GM12801 (cell line): ENCODE results near the gene FAM120A.

Experiments used
- CTCF ChIP-seq: IDR thresholded peaks from one replicate; pipeline ENCODE4 v1.5.1; 2011; ENCODE audit warnings: control low read depth; ENCODE audit not compliant: insufficient read length; ENCODE audit errors: extremely low read depth

FAM120A gene

GRCh38 chr9:93483497-93483896, 32.0 kb downstream of the FAM120A start:
- no peak for TF ChIP-seq CTCF

- no peak for TF ChIP-seq CTCF
Observed at GRCh38 chr9:93486268-93486667, 34.8 kb downstream of the FAM120A start.

- TF ChIP-seq CTCF: no peak
Observed at GRCh38 chr9:93488244-93488643, 36.8 kb downstream of the FAM120A start.

GRCh38 chr9:93491593-93492232, 40.2 kb downstream of the FAM120A start:
- no peak for TF ChIP-seq CTCF

GRCh38 chr9:93492327-93492726, 40.8 kb downstream of the FAM120A start:
- TF ChIP-seq CTCF: no peak

- TF ChIP-seq CTCF: no peak
Observed at GRCh38 chr9:93493949-93494348, 42.5 kb downstream of the FAM120A start.

GRCh38 chr9:93496285-93496684, 44.8 kb downstream of the FAM120A start:
- TF ChIP-seq CTCF: no peak
